ENCODE data around the gene ZNF562. TPM values are rescaled to one million over a fixed set of nuclear protein-coding genes. Genes with fewer than 3 reads are reported as not detected.

ZNF562 gene
- total RNA-seq, 1 experiment from 2014 or later: 31.8 TPM

DNA sequence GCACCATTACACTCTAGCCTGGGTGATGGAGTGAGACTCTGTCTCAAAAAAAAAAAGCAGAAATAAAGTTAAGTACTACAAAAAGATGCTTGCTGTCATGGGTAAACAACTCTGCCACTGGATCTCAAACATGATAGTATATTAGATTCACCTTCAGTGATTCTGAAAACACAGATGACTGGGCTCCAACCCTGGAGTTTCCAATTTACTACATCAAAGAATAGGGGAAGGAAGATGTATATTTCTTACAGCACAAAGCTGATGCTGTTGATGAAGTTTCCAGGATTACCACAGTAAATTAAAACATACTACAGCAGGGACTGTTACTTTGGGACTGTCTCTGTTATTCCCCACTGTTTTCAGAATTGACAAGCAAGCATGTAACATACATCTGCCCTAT is 59.1 kb downstream of the ZNF562 start:
- peaks cover 72% of the 10 kb centered on the region for H3K36me3 Mint-ChIP-seq (ENCODE audit: insufficient read depth, unreplicated experiment)

GRCh38 chr19:9610484-9611113 is 64.3 kb downstream of the ZNF562 start:
- no peaks in the 10 kb centered on the region for H3K4me1 Mint-ChIP-seq (ENCODE audit: low read depth, unreplicated experiment)
- H3K36me3 Mint-ChIP-seq (ENCODE audit: insufficient read depth, unreplicated experiment): peaks cover 66% of the 10 kb centered on the region
- no peak overlapping the region for H3K4me3 Mint-ChIP-seq (ENCODE audit: low read depth, unreplicated experiment)
- CTCF ChIA-PET: no interaction called here
- BruUV-seq (replicated peaks): no TSS peak
- H3K9me3 Mint-ChIP-seq (ENCODE audit: low read depth, unreplicated experiment): no peaks in the 10 kb centered on the region
- no peak overlapping the region for H3K27ac Mint-ChIP-seq (ENCODE audit: unreplicated experiment)
- intact Hi-C loops (cut with micrococcal nuclease; ENCODE audit: unreplicated experiment): no loop called here
- no peak for TF ChIP-seq CTCF (IDR thresholded peaks at IDR 0.05; ENCODE audit: unreplicated experiment)
- no peak for DNase-seq
- H3K27me3 Mint-ChIP-seq (ENCODE audit: unreplicated experiment): no peaks in the 10 kb centered on the region

More for the DNA sequence above, 59.1 kb downstream of the ZNF562 start:
- DNase-seq: no peak
- intact Hi-C loops (cut with micrococcal nuclease; ENCODE audit: unreplicated experiment): no loop called here
- H3K27ac Mint-ChIP-seq (ENCODE audit: unreplicated experiment): no peak overlapping the region
- no peak overlapping the region for H3K4me3 Mint-ChIP-seq (ENCODE audit: low read depth, unreplicated experiment)
- CTCF ChIA-PET: no interaction called here
- no peaks in the 10 kb centered on the region for H3K4me1 Mint-ChIP-seq (ENCODE audit: low read depth, unreplicated experiment)
- no peaks in the 10 kb centered on the region for H3K9me3 Mint-ChIP-seq (ENCODE audit: low read depth, unreplicated experiment)
- H3K27me3 Mint-ChIP-seq (ENCODE audit: unreplicated experiment): no peaks in the 10 kb centered on the region
- no peak for TF ChIP-seq CTCF (IDR thresholded peaks at IDR 0.05; ENCODE audit: unreplicated experiment)
- BruUV-seq (replicated peaks): no TSS peak

GRCh38 chr19:9608912-9609311 is 66.0 kb downstream of the ZNF562 start:
- no peaks in the 10 kb centered on the region for H3K4me1 Mint-ChIP-seq (ENCODE audit: low read depth, unreplicated experiment)
- no TSS peak for BruUV-seq (replicated peaks)
- H3K9me3 Mint-ChIP-seq (ENCODE audit: low read depth, unreplicated experiment): peaks cover under 1% of the 10 kb centered on the region
- H3K27me3 Mint-ChIP-seq (ENCODE audit: unreplicated experiment): no peaks in the 10 kb centered on the region
- intact Hi-C loops (cut with micrococcal nuclease; ENCODE audit: unreplicated experiment): no loop called here
- no peak overlapping the region for H3K27ac Mint-ChIP-seq (ENCODE audit: unreplicated experiment)
- no peak for TF ChIP-seq CTCF (IDR thresholded peaks at IDR 0.05; ENCODE audit: unreplicated experiment)
- no peak for DNase-seq
- no peak overlapping the region for H3K4me3 Mint-ChIP-seq (ENCODE audit: low read depth, unreplicated experiment)
- CTCF ChIA-PET: no interaction called here
- peaks cover 61% of the 10 kb centered on the region for H3K36me3 Mint-ChIP-seq (ENCODE audit: insufficient read depth, unreplicated experiment)

GRCh38 chr19:9597027-9597426 is 77.9 kb downstream of the ZNF562 start:
- DNase-seq: peak; percentile 17
- H3K4me3 Mint-ChIP-seq (ENCODE audit: low read depth, unreplicated experiment): peak overlapping the region; percentile 36
- H3K27me3 Mint-ChIP-seq (ENCODE audit: unreplicated experiment): no peaks in the 10 kb centered on the region
- TF ChIP-seq CTCF (IDR thresholded peaks at IDR 0.05; ENCODE audit: unreplicated experiment): no peak
- H3K27ac Mint-ChIP-seq (ENCODE audit: unreplicated experiment): peak overlapping the region; percentile 97
- CTCF ChIA-PET: no interaction called here
- peaks cover 8% of the 10 kb centered on the region for H3K4me1 Mint-ChIP-seq (ENCODE audit: low read depth, unreplicated experiment)
- intact Hi-C loops (cut with micrococcal nuclease; ENCODE audit: unreplicated experiment): no loop called here
- BruUV-seq (replicated peaks): no TSS peak
- H3K9me3 Mint-ChIP-seq (ENCODE audit: low read depth, unreplicated experiment): peaks cover 9% of the 10 kb centered on the region
- H3K36me3 Mint-ChIP-seq (ENCODE audit: insufficient read depth, unreplicated experiment): peaks cover 18% of the 10 kb centered on the region

Other genes with a start within 250 kb of the ZNF562 start
- 12.7 and 13.1 TPM in 2 replicates for gene ZNF266, start 239.5 kb downstream of the ZNF562 start, total RNA-seq (2022)
- not detected in 2 replicates for gene ZNF560, start 176.5 kb downstream of the ZNF562 start, total RNA-seq (2022)
- 7.8 and 9.4 TPM in 2 replicates for gene ZNF426, start 136.5 kb downstream of the ZNF562 start, total RNA-seq (2022)
- 61.1 and 66.2 TPM in 2 replicates for gene ZNF121, start 90.6 kb downstream of the ZNF562 start, total RNA-seq (2022)
- gene ZNF561, start 53.9 kb downstream of the ZNF562 start, total RNA-seq (2022): 26.0 and 27.3 TPM in 2 replicates
- gene ZNF846, start 93.6 kb upstream of the ZNF562 start, total RNA-seq (2022): 7.8 and 8.0 TPM in 2 replicates
- gene FBXL12, start 144.0 kb upstream of the ZNF562 start, total RNA-seq (2022): 20.7 and 21.4 TPM in 2 replicates
- 233 and 234 TPM in 2 replicates for gene UBL5, start 152.8 kb upstream of the ZNF562 start, total RNA-seq (2022)
- 49.5 and 51.0 TPM in 2 replicates for gene PIN1, start 160.2 kb upstream of the ZNF562 start, total RNA-seq (2022)